Fibroblast of mammary gland (primary cell): ENCODE results near the gene PCNX3.

Experiments used
- DNase-seq: peaks from one replicate; pipeline ENCODE4 v3.0.0-alpha.2; 2010; ENCODE audit warnings: low read depth
- H3K4me3 ChIP-seq: 2 replicates; pipeline ENCODE4 v1.5.1; 2011; ENCODE audit warnings: low read depth, mild to moderate bottlenecking, low read length, moderate library complexity; ENCODE audit not compliant: control insufficient read depth
- TF ChIP-seq, protein P1 (sequence below): conservative IDR thresholded peaks from 2 replicates; pipeline ENCODE4 v1.5.1; 2011; ENCODE audit warnings: low read depth, low read length, inconsistent platforms; ENCODE audit not compliant: control insufficient read depth, insufficient read depth

Gene PCNX3

GRCh38 chr11:65596520-65596919, 19.1 kb upstream of the PCNX3 start:
- H3K4me3 ChIP-seq = no peak overlapping the region
- TF ChIP-seq, protein P1, sequence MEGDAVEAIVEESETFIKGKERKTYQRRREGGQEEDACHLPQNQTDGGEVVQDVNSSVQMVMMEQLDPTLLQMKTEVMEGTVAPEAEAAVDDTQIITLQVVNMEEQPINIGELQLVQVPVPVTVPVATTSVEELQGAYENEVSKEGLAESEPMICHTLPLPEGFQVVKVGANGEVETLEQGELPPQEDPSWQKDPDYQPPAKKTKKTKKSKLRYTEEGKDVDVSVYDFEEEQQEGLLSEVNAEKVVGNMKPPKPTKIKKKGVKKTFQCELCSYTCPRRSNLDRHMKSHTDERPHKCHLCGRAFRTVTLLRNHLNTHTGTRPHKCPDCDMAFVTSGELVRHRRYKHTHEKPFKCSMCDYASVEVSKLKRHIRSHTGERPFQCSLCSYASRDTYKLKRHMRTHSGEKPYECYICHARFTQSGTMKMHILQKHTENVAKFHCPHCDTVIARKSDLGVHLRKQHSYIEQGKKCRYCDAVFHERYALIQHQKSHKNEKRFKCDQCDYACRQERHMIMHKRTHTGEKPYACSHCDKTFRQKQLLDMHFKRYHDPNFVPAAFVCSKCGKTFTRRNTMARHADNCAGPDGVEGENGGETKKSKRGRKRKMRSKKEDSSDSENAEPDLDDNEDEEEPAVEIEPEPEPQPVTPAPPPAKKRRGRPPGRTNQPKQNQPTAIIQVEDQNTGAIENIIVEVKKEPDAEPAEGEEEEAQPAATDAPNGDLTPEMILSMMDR = no peak
- DNase-seq = no peak

DNA sequence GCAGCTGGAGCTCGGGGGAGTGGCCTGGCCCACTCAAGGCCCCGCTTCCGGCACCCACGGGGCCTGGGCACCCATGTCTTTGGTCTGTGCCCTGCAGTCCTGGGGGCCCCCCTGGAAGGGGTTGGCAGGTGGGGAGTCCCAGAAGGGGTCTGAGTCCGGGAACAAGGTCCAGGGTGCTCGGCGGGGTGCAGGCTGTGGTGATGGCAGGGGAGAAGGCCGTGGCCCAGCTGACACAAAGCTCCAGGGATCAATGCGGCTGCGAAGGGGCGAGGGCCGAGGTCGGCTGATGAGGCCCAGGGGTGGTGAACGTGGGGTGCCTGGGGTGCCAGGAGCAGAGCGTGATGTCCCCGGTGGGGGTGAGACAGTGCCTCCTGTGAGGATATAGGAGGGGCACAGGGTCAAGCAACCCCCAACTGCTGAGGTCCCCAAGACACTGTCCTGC, 17.3 kb upstream of the PCNX3 start:
- no peak for DNase-seq
- H3K4me3 ChIP-seq = no peak overlapping the region
- TF ChIP-seq, protein P1 = no peak

DNA sequence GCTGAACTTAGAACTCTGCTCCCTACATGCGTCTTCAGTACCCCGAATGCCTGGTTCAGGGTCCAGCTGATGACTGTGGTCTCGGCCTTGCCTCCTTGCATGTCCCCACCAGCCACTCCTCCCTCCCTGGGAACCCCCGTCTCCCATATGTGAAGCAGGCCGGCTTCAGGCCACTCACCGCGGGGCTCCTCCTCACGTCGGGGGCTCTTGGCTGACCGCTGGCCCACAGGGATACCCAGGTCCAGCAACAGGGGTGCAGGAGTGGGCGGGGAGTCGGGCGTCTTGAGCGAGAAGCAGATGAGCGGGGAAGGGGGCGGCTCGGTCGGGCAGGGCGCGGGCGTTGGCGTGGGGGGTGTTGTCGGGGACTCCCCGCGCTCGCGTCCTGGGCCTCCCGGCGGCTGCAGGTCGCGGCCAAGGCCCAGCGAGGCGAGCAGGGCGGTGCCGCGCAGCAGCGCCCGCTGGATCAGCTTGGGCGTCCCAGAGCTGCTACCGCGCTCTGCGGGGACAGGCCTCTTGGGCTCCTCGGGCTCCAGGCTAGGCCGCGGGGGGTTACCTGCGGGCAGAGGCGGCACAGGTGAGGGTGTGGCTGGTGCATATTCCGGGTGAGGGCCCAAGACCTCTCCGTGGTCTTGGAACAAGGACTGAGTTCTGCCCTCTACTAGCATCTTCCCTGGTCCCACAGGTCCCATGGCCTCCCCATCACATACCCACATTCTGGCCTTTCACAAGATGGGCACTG, 16.2 kb upstream of the PCNX3 start:
- DNase-seq = no peak
- TF ChIP-seq, protein P1 = no peak
- no peak overlapping the region for H3K4me3 ChIP-seq

DNA sequence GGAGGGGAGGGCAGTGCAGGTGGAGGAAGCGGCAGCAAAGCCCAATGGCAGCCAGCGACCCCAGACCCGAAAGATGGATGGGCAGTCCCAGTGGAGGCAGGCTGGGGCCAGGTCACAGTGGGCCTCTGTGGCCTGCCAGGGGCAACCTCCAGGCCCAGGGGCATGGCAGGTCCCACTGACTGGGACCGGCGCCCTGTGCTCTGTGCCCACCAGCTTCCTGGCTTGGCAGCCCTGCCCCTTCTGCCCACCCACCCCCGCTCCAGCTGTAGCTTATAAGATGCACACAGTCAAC, 15.7 kb upstream of the PCNX3 start:
- TF ChIP-seq, protein P1 = no peak
- no peak overlapping the region for H3K4me3 ChIP-seq
- DNase-seq = no peak

DNA sequence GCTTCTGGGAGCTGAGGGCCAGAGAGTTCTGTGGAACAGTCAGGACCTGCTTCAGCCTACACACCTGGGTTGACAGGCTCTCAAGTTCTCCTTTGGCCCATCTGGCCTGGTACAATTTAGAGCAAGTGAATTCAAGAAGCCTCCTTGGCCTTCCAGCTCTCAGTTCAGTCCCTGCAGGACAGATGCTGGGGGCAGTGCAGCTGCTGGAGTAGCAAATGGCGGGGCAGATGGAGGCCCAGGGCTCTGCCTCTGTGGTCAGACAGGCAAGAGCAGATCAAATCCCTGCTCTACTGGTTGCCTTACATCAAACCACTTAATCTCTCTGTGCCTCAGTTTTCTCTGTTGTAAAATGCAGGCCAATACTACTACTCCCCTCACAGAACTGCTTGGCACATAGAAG, 11.3 kb upstream of the PCNX3 start:
- no peak for DNase-seq
- TF ChIP-seq, protein P1 = no peak
- H3K4me3 ChIP-seq = no peak overlapping the region

GRCh38 chr11:65606876-65607613, 8.5 kb upstream of the PCNX3 start:
- H3K4me3 ChIP-seq = peak overlapping the region; percentile 2
- TF ChIP-seq, protein P1 = no peak
- peak; percentile 92 for DNase-seq
